Pancreas (tissue), 10 donors: Measurements from ENCODE around the gene APBB2. TPM values are rescaled to one million over a fixed set of nuclear protein-coding genes. Genes with fewer than 3 reads are reported as not detected.
"Not testable (repeated sequence)": the region's sequence is repeated elsewhere in the genome, so short reads cannot be mapped to it uniquely, and the experiment has no call there.

ENCODE experiments used
- ATAC-seq, 4 donors: fragments of 200-7000 bp; cut with Tn5 transposase; one replicate each; pipeline versions ENCODE4 v1.8.0 to v1.9.1; 2020; ENCODE audit warnings: mild to moderate bottlenecking in 4 of 4, moderate library complexity in 4 of 4
- DNase-seq, 6 donors: peaks; one replicate each; pipeline ENCODE4 v3.0.0-alpha.2; 2020
- FAIRE-seq: peaks from 2 replicates; lab custom pipeline; 2012; peaks lifted over from hg19 to GRCh38; lab: Jason Lieb, UNC
- H3K27ac ChIP-seq, 4 donors: fragments of 200-600 bp; sonication (generic); 1 replicate in 3 of 4; 2 replicates in 1 of 4; pipeline versions ENCODE4 v1.5.0 to v1.8.0; 2020
- H3K27me3 ChIP-seq, 4 donors: fragments of 200-600 bp; one replicate each; pipeline ENCODE4 v1.8.0; 2021
- H3K36me3 ChIP-seq, 3 donors: fragments of 200-600 bp; sonication (generic) in 1 of 3; one replicate each; pipeline versions ENCODE4 v1.5.0 to v1.8.0; 2020 to 2021
- H3K4me1 ChIP-seq, 3 donors: fragments of 200-600 bp; one replicate each; pipeline ENCODE4 v1.8.0; 2021
- H3K4me3 ChIP-seq, 4 donors: fragments of 200-600 bp; sonication (generic) in 2 of 4; one replicate each; pipeline versions ENCODE4 v1.5.0 to v1.8.0; 2020 to 2021
- H3K9me3 ChIP-seq, 4 donors: fragments of 200-600 bp; one replicate each; pipeline ENCODE4 v1.8.0; 2021
- CTCF ChIP-seq, 4 donors: fragments of 200-600 bp; sonication (generic) in 3 of 4; IDR thresholded peaks; one replicate each; pipeline versions ENCODE4 v1.5.0 to v1.8.0; 2021; ENCODE audit warnings: antibody characterized with exemption in 4 of 4
- WGBS, 2 donors: extraction: QIAGEN DNeasy Blood & Tissue Kit; methylation state at CpG; one replicate each; pipeline ENCODE4 v1.1.7; 2013; 5-methylcytosine and 5-hydroxymethylcytosine counted together
- intact Hi-C, 3 donors: fragments of 100-400 bp; cut with DNase I; formaldehyde crosslinking; loops; one replicate each; pipeline versions ENCODE4 v1.11.1 to v1.14.2; 2022
- polyA plus RNA-seq, 2 donors: library from polyadenylated mRNA; stranded (reverse); fragments of 200-250 nt; gene quantifications; one replicate each; pipeline ENCODE4 v1.2.3, GENCODE V29; 2013
- total RNA-seq, 6 donors: library from RNA; stranded (reverse); fragmentation: NEBNext Ultra II Directional in 4 of 6; extraction: Animal tissue kit (Norgen Biotek cat#: 25700) in 4 of 6; gene quantifications; one replicate each; pipeline versions ENCODE4 v1.2.1 to v1.2.4, GENCODE V29; 2021 to 2023
- donor health status: healthy with polysubstance abuse.
- donor health status: DM: no; HTN: no; CAD: no; lungs with moderate emphysema.
- donor health status: DM: no; HTN: no; CAD: no.
- donor health status: control.
- donor health status: control.
- donor health status: Bipolar disorder and iron deficiency.
- donor health status: DM: yes; HTN: yes; CAD: no.
- donor health status: DM: no; HTN: no; CAD: no.
- donor health status: DM: no; HTN: no; CAD: no.
- donor health status: DM: yes; HTN: yes; CAD: no.

The APBB2 gene
- total and polyA plus RNA-seq, 8 donors, result 9.1 to 21.6 (median 11.5) TPM

GRCh38 chr4:40822420-40823166, 391.7 kb downstream of the APBB2 start:
- no peaks in the 10 kb centered on the region for H3K4me1 ChIP-seq
- DNase-seq, result no peak
- H3K27me3 ChIP-seq, result no peaks in the 10 kb centered on the region
- 90 to 92% methylated on average over 8 of the region's 8 CpGs for WGBS, 2 donors
- no peak for FAIRE-seq
- peaks cover 0 to 7% (median 0%) of the 10 kb centered on the region in 3 donors for H3K36me3 ChIP-seq
- intact Hi-C loops, result no loop called here
- TF ChIP-seq CTCF (IDR thresholded peaks at IDR 0.05), result no peak
- H3K4me3 ChIP-seq, result no peak overlapping the region
- H3K9me3 ChIP-seq, result no peaks in the 10 kb centered on the region
- H3K27ac ChIP-seq, result no peak overlapping the region
- ATAC-seq, result no peak

GRCh38 chr4:40820101-40820500, 394.2 kb downstream of the APBB2 start:
- ATAC-seq (no peak), FAIRE-seq (no peak), DNase-seq (no peak)
- Histone ChIP-seq H3K27ac (no peak overlapping the region), H3K27me3 (no peaks in the 10 kb centered on the region), H3K4me3 (no peak overlapping the region), H3K4me1 (no peaks in the 10 kb centered on the region), H3K9me3 (no peaks in the 10 kb centered on the region), H3K36me3 (peaks cover 0 to 7% (median 0%) of the 10 kb centered on the region in 3 donors)
- no peak for TF ChIP-seq CTCF (IDR thresholded peaks at IDR 0.05)
- WGBS, 2 donors, result 95 to 96% methylated on average over 11 of the region's 11 CpGs
- intact Hi-C loops, result no loop called here

GRCh38 chr4:40817157-40817556, 397.2 kb downstream of the APBB2 start:
- H3K27me3 ChIP-seq, DNase-seq, FAIRE-seq, H3K4me3 ChIP-seq, H3K36me3 ChIP-seq, intact Hi-C loops, H3K27ac ChIP-seq, ATAC-seq, H3K9me3 ChIP-seq, H3K4me1 ChIP-seq: not testable (repeated sequence)
- 94 to 96% methylated on average over 6 of the region's 6 CpGs for WGBS, 2 donors

GRCh38 chr4:40812856-40813255, 401.5 kb downstream of the APBB2 start:
- no peaks in the 10 kb centered on the region for H3K4me1 ChIP-seq
- H3K36me3 ChIP-seq, result no peaks in the 10 kb centered on the region
- ATAC-seq (no peak), FAIRE-seq (no peak), DNase-seq (no peak)
- no peak overlapping the region for H3K4me3 ChIP-seq
- 79 to 87% methylated on average over 2 of the region's 2 CpGs for WGBS, 2 donors
- intact Hi-C loops, result no loop called here
- no peak for TF ChIP-seq CTCF (IDR thresholded peaks at IDR 0.05)
- no peak overlapping the region for H3K27ac ChIP-seq
- no peaks in the 10 kb centered on the region for H3K9me3 ChIP-seq
- H3K27me3 ChIP-seq, result no peaks in the 10 kb centered on the region

- Histone ChIP-seq H3K36me3 (no peaks in the 10 kb centered on the region), H3K27ac (peak overlapping the region in 1 of 4 donors; percentile 27), H3K4me1 (no peaks in the 10 kb centered on the region), H3K4me3 (no peak overlapping the region), H3K27me3 (no peaks in the 10 kb centered on the region), H3K9me3 (no peaks in the 10 kb centered on the region)
- peak in 2 of 4 donors; percentile 25 to 69 for ATAC-seq
- FAIRE-seq, result no peak
- TF ChIP-seq CTCF (IDR thresholded peaks at IDR 0.05), result no peak
- intact Hi-C loops, result no loop called here
- DNase-seq, result no peak
- WGBS, 2 donors, result 91% methylated on average over 8 of the region's 8 CpGs
These were observed 402.0 kb downstream of the APBB2 start for GRCh38 chr4:40812386-40812785.
